ENCODE measurements around the gene NKX2-2.

NKX2-2 gene

GRCh38 chr20:21516861-21517565, 3.1 kb upstream of the NKX2-2 start:
- H3K27me3 ChIP-seq: peaks cover 100% of the 10 kb centered on the region
- no peak overlapping the region for H3K4me3 ChIP-seq
- no peak overlapping the region for H3K9ac ChIP-seq
- peaks cover 64% of the 10 kb centered on the region for H4K20me1 ChIP-seq
- peaks cover 63% of the 10 kb centered on the region for H3K9me3 ChIP-seq
- H3K27ac ChIP-seq: no peak overlapping the region
- H3K36me3 ChIP-seq: no peaks in the 10 kb centered on the region
- H3K4me2 ChIP-seq: no peak overlapping the region
- H3K4me1 ChIP-seq: no peaks in the 10 kb centered on the region
- TF ChIP-seq Cebpa-rat (IDR thresholded peaks at IDR 0.05): no peak

- H3K36me3 ChIP-seq: no peaks in the 10 kb centered on the region
- H3K4me3 ChIP-seq: no peak overlapping the region
- no peak overlapping the region for H3K9ac ChIP-seq
- no peak overlapping the region for H3K27ac ChIP-seq
- peaks cover 100% of the 10 kb centered on the region for H3K27me3 ChIP-seq
- H3K4me2 ChIP-seq: no peak overlapping the region
- H4K20me1 ChIP-seq: peaks cover 73% of the 10 kb centered on the region
- H3K4me1 ChIP-seq: no peaks in the 10 kb centered on the region
- TF ChIP-seq Cebpa-rat (IDR thresholded peaks at IDR 0.05): no peak
- peaks cover 59% of the 10 kb centered on the region for H3K9me3 ChIP-seq
Observed at GRCh38 chr20:21516180-21516567, 2.3 kb upstream of the NKX2-2 start.

- no peak overlapping the region for H3K27ac ChIP-seq
- H3K27me3 ChIP-seq: peaks cover 100% of the 10 kb centered on the region
- H3K4me2 ChIP-seq: no peak overlapping the region
- H3K4me3 ChIP-seq: no peak overlapping the region
- no peaks in the 10 kb centered on the region for H3K4me1 ChIP-seq
- no peak overlapping the region for H3K9ac ChIP-seq
- no peaks in the 10 kb centered on the region for H3K36me3 ChIP-seq
- TF ChIP-seq Cebpa-rat (IDR thresholded peaks at IDR 0.05): no peak
- H3K9me3 ChIP-seq: peaks cover 53% of the 10 kb centered on the region
- peaks cover 78% of the 10 kb centered on the region for H4K20me1 ChIP-seq
Observed at GRCh38 chr20:21515300-21516179, 1.7 kb upstream of the NKX2-2 start.

- TF ChIP-seq Cebpa-rat (IDR thresholded peaks at IDR 0.05): no peak
- Histone ChIP-seq H3K4me1 (peaks cover 7% of the 10 kb centered on the region), H3K27ac (no peak overlapping the region), H3K4me2 (no peak overlapping the region), H3K9ac (no peak overlapping the region), H4K20me1 (peaks cover 79% of the 10 kb centered on the region), H3K4me3 (no peak overlapping the region), H3K27me3 (peaks cover 100% of the 10 kb centered on the region), H3K9me3 (peaks cover 47% of the 10 kb centered on the region), H3K36me3 (no peaks in the 10 kb centered on the region)
Observed at GRCh38 chr20:21514553-21515251, 838 bp upstream of the NKX2-2 start.

GRCh38 chr20:21513181-21513663, 642 bp downstream of the NKX2-2 start:
- Histone ChIP-seq H3K4me3 (no peak overlapping the region), H3K27me3 (peaks cover 100% of the 10 kb centered on the region), H3K4me1 (peaks cover 13% of the 10 kb centered on the region), H3K27ac (no peak overlapping the region), H3K36me3 (no peaks in the 10 kb centered on the region), H3K9ac (no peak overlapping the region), H3K9me3 (peaks cover 53% of the 10 kb centered on the region), H3K4me2 (no peak overlapping the region), H4K20me1 (peaks cover 77% of the 10 kb centered on the region)
- TF ChIP-seq Cebpa-rat (IDR thresholded peaks at IDR 0.05): no peak

GRCh38 chr20:21512634-21513180, 1.2 kb downstream of the NKX2-2 start:
- H3K27ac ChIP-seq: no peak overlapping the region
- no peak overlapping the region for H3K9ac ChIP-seq
- peak overlapping the region; percentile 17; the same call in 1 of the 2 replicates for H3K4me3 ChIP-seq
- peaks cover 100% of the 10 kb centered on the region for H3K27me3 ChIP-seq
- peaks cover 58% of the 10 kb centered on the region for H3K9me3 ChIP-seq
- no peaks in the 10 kb centered on the region for H3K36me3 ChIP-seq
- no peak for TF ChIP-seq Cebpa-rat (IDR thresholded peaks at IDR 0.05)
- H3K4me2 ChIP-seq: no peak overlapping the region
- H4K20me1 ChIP-seq: peaks cover 77% of the 10 kb centered on the region
- peaks cover 13% of the 10 kb centered on the region for H3K4me1 ChIP-seq

GRCh38 chr20:21511850-21512633, 1.8 kb downstream of the NKX2-2 start:
- H3K36me3 ChIP-seq: no peaks in the 10 kb centered on the region
- no peak overlapping the region for H3K9ac ChIP-seq
- H3K4me1 ChIP-seq: peaks cover 13% of the 10 kb centered on the region
- peaks cover 77% of the 10 kb centered on the region for H4K20me1 ChIP-seq
- peaks cover 62% of the 10 kb centered on the region for H3K9me3 ChIP-seq
- H3K27me3 ChIP-seq: peaks cover 100% of the 10 kb centered on the region
- no peak overlapping the region for H3K27ac ChIP-seq
- no peak overlapping the region for H3K4me2 ChIP-seq
- no peak for TF ChIP-seq Cebpa-rat (IDR thresholded peaks at IDR 0.05)
- H3K4me3 ChIP-seq: peak overlapping the region; percentile 17

- Histone ChIP-seq H3K4me3 (no peak overlapping the region), H3K9ac (no peak overlapping the region), H3K4me1 (peaks cover 13% of the 10 kb centered on the region), H3K27ac (no peak overlapping the region), H4K20me1 (peaks cover 77% of the 10 kb centered on the region), H3K9me3 (peaks cover 59% of the 10 kb centered on the region), H3K4me2 (no peak overlapping the region), H3K27me3 (peaks cover 100% of the 10 kb centered on the region), H3K36me3 (no peaks in the 10 kb centered on the region)
- TF ChIP-seq Cebpa-rat (IDR thresholded peaks at IDR 0.05): no peak
Observed at GRCh38 chr20:21511485-21511849, 2.4 kb downstream of the NKX2-2 start.
